ENCODE data around the gene MRPS5.

DNA sequence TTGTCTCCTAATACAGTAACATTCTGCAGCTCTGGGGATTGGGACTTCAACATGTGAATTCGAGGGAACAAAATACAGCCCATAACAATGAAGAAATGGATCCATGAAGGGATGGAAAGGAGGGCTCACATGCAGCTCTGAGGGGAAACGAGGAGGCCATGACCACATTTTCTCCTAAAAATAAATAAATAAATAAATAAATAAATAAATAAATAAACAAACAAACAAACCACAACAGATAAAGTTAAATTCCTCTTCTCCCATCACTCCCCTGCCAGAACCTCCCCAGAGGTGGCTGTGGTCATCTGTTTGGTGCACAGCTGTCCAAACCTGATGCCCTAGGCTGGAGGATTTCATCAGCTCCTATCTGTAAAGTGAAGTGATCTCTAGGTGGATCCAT, 53.4 kb downstream of the MRPS5 start:
- no peak for TF ChIP-seq POLR2A (IDR thresholded peaks at IDR 0.05; ENCODE audit: extremely low read depth, insufficient read length)
- TF ChIP-seq, protein P1, sequence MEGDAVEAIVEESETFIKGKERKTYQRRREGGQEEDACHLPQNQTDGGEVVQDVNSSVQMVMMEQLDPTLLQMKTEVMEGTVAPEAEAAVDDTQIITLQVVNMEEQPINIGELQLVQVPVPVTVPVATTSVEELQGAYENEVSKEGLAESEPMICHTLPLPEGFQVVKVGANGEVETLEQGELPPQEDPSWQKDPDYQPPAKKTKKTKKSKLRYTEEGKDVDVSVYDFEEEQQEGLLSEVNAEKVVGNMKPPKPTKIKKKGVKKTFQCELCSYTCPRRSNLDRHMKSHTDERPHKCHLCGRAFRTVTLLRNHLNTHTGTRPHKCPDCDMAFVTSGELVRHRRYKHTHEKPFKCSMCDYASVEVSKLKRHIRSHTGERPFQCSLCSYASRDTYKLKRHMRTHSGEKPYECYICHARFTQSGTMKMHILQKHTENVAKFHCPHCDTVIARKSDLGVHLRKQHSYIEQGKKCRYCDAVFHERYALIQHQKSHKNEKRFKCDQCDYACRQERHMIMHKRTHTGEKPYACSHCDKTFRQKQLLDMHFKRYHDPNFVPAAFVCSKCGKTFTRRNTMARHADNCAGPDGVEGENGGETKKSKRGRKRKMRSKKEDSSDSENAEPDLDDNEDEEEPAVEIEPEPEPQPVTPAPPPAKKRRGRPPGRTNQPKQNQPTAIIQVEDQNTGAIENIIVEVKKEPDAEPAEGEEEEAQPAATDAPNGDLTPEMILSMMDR (IDR thresholded peaks at IDR 0.05; ENCODE audit: low read depth, low read length) = no peak
- TF ChIP-seq MYC (IDR thresholded peaks at IDR 0.05; ENCODE audit: low read depth, low read length) = no peak
